MM.1S (cell line): ENCODE data around the gene CTSW.

Experiments used
- DNase-seq: peaks from one replicate; pipeline ENCODE4 v3.0.0-alpha.2; 2015
- H2AFZ ChIP-seq: fragments of 300-600 bp; sonication (generic); 2 replicates; pipeline ENCODE4 v1.6.0; 2016; ENCODE audit warnings: antibody characterized with exemption, low read length
- H3F3A ChIP-seq: fragments of 300-600 bp; sonication (generic); 2 replicates; pipeline ENCODE4 v1.6.1; 2016; ENCODE audit warnings: mild to moderate bottlenecking, antibody characterized with exemption, low read length, moderate library complexity, mixed read lengths; ENCODE audit not compliant: insufficient read depth
- H3K27ac ChIP-seq: fragments of 300-600 bp; sonication (generic); 2 replicates; pipeline ENCODE4 v1.5.1; 2016; ENCODE audit warnings: mild to moderate bottlenecking, low read length
- H3K27me3 ChIP-seq: fragments of 300-600 bp; sonication (generic); replicated peaks from 2 replicates; pipeline ENCODE4 v1.6.0; 2016; ENCODE audit warnings: low read length; ENCODE audit not compliant: insufficient read depth
- H3K36me3 ChIP-seq: fragments of 300-600 bp; sonication (generic); replicated peaks from 2 replicates; pipeline ENCODE4 v1.6.1; 2016; ENCODE audit warnings: mild to moderate bottlenecking, low read length, mixed read lengths; ENCODE audit not compliant: insufficient read depth
- H3K4me1 ChIP-seq: fragments of 300-600 bp; sonication (generic); 2 replicates; pipeline ENCODE4 v1.6.1; 2016; ENCODE audit warnings: low read length, mixed read lengths
- H3K4me2 ChIP-seq: fragments of 300-600 bp; sonication (generic); 2 replicates; pipeline ENCODE4 v1.6.0; 2016; ENCODE audit warnings: low read depth, low read length
- H3K4me3 ChIP-seq: fragments of 300-600 bp; sonication (generic); 2 replicates; pipeline ENCODE4 v1.5.1; 2016; ENCODE audit warnings: low read length, mixed read lengths
- H3K79me2 ChIP-seq: fragments of 300-600 bp; sonication (generic); 2 replicates; pipeline ENCODE4 v1.6.1; 2016; ENCODE audit warnings: mixed run types, low read length, mixed read lengths
- H3K9ac ChIP-seq: fragments of 300-600 bp; sonication (generic); 2 replicates; pipeline ENCODE4 v1.6.1; 2016; ENCODE audit warnings: low read length, mixed read lengths
- H3K9me2 ChIP-seq: fragments of 300-600 bp; sonication (generic); replicated peaks from 2 replicates; pipeline ENCODE4 v1.6.1; 2016; ENCODE audit warnings: mild to moderate bottlenecking, low read length, mixed read lengths; ENCODE audit not compliant: insufficient read depth
- H3K9me3 ChIP-seq: fragments of 300-600 bp; sonication (generic); replicated peaks from 2 replicates; pipeline ENCODE4 v1.6.1; 2016; ENCODE audit warnings: mild to moderate bottlenecking, low read length, mixed read lengths; ENCODE audit not compliant: insufficient read depth
- H4K20me1 ChIP-seq: fragments of 300-600 bp; sonication (generic); 2 replicates; pipeline ENCODE4 v1.6.1; 2016; ENCODE audit warnings: mild to moderate bottlenecking, low read length, moderate library complexity, mixed read lengths; ENCODE audit not compliant: insufficient read depth
- EZH2 ChIP-seq: fragments of 300-600 bp; sonication (generic); optimal IDR thresholded peaks from 2 replicates; pipeline ENCODE3; 2017; ENCODE audit warnings: low read depth, mild to moderate bottlenecking, antibody characterized with exemption, low read length, mixed read lengths
- EZH2phosphoT487 ChIP-seq: fragments of 300-600 bp; sonication (generic); IDR thresholded peaks from 2 replicates; pipeline ENCODE4 v1.6.1; 2018; ENCODE audit warnings: antibody characterized with exemption, low read length
- TF ChIP-seq, protein P1 (sequence below): fragments of 300-600 bp; sonication (generic); IDR thresholded peaks from 2 replicates; pipeline ENCODE4 v1.5.1; 2016; ENCODE audit warnings: antibody characterized with exemption, low read length, mixed read lengths

CTSW gene

DNA sequence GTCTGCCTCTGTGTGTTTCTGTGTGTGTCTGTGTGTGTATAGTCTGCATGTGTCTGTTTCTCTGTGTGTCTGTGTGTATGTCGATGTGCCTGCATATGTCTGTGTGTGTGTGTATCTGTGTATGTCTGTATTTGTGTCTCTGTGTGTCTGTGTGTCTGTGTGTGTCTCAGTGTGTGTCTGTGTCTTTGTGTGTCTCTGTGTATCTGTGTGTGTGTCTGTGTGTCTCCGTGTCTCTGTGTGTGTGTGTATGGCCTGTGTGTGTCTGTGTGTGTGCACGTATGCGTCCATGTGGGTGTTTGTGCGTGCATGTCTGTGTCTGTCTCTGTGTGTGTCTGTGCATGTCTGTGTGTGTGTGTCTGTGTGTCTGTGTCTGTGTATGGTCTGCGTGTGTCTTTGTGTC lies 45.4 kb upstream of the CTSW start:
- H3K9me2 ChIP-seq, result no peaks in the 10 kb centered on the region
- no peak overlapping the region; the same call in 1 of the 2 replicates for H3K9ac ChIP-seq
- peaks cover 40% of the 10 kb centered on the region for H3K27me3 ChIP-seq
- H3K4me1 ChIP-seq, result peaks cover 4% of the 10 kb centered on the region; the same call in 1 of the 2 replicates
- peak overlapping the region; percentile 75 for H3K4me2 ChIP-seq
- no peaks in the 10 kb centered on the region for H3F3A ChIP-seq
- no peaks in the 10 kb centered on the region for H3K9me3 ChIP-seq
- no peaks in the 10 kb centered on the region for H3K79me2 ChIP-seq
- no peaks in the 10 kb centered on the region for H3K36me3 ChIP-seq
- no peak overlapping the region for H3K27ac ChIP-seq
- TF ChIP-seq, protein P1, sequence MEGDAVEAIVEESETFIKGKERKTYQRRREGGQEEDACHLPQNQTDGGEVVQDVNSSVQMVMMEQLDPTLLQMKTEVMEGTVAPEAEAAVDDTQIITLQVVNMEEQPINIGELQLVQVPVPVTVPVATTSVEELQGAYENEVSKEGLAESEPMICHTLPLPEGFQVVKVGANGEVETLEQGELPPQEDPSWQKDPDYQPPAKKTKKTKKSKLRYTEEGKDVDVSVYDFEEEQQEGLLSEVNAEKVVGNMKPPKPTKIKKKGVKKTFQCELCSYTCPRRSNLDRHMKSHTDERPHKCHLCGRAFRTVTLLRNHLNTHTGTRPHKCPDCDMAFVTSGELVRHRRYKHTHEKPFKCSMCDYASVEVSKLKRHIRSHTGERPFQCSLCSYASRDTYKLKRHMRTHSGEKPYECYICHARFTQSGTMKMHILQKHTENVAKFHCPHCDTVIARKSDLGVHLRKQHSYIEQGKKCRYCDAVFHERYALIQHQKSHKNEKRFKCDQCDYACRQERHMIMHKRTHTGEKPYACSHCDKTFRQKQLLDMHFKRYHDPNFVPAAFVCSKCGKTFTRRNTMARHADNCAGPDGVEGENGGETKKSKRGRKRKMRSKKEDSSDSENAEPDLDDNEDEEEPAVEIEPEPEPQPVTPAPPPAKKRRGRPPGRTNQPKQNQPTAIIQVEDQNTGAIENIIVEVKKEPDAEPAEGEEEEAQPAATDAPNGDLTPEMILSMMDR, result no peak
- TF ChIP-seq EZH2, result no peak
- no peak for TF ChIP-seq EZH2phosphoT487
- H3K4me3 ChIP-seq, result peak overlapping the region; percentile 40
- no peak for DNase-seq
- H4K20me1 ChIP-seq, result no peaks in the 10 kb centered on the region
- peak overlapping the region; percentile 70 for H2AFZ ChIP-seq

DNA sequence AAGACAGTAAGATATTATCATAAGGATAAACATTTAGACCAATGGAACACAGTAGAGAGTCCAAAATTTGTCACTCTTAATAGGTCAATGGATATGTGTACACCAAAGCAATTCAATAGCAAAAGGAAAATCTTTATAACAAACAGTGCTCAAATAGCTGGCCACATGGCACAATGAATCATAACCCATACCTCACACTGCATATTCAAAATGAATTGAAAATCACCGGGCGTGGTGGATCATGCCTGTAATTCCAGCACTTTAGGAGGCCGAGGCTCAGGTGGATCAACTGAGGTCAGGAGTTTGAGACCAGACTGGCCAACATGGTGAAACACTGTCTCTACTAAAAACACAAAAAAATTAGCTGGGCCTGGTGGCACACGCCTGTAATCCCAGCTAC lies 37.5 kb upstream of the CTSW start:
- H3K27ac ChIP-seq, result no peak overlapping the region
- H3K9me2 ChIP-seq, result no peaks in the 10 kb centered on the region
- no peak overlapping the region for H2AFZ ChIP-seq
- H3K27me3 ChIP-seq, result no peaks in the 10 kb centered on the region
- H3K9me3 ChIP-seq, result no peaks in the 10 kb centered on the region
- H3K36me3 ChIP-seq, result no peaks in the 10 kb centered on the region
- no peak overlapping the region for H3K4me3 ChIP-seq
- no peaks in the 10 kb centered on the region for H4K20me1 ChIP-seq
- no peak overlapping the region for H3K4me2 ChIP-seq
- no peak for DNase-seq
- no peak overlapping the region for H3K9ac ChIP-seq
- H3F3A ChIP-seq, result no peaks in the 10 kb centered on the region
- no peaks in the 10 kb centered on the region for H3K79me2 ChIP-seq
- TF ChIP-seq, protein P1, result no peak
- TF ChIP-seq EZH2, result no peak
- TF ChIP-seq EZH2phosphoT487, result no peak
- H3K4me1 ChIP-seq, result no peaks in the 10 kb centered on the region

DNA sequence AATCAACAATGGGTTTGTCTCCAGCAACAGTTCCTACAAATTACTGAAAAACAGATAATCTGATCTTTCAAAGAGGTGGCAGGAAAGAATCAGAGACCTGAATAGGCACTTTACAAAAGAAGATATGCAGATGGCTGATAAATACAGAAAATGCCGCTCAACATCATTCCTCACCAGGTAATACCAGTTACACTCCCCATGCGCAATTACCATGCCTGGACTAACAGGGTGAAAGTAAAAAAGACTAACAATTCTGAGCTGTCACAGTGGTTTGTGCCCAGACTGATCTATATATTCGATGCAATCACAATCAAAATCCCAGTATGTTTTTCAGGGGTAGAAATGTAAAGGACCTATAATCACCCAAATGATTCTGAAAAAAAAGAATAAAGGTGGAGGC lies 35.8 kb upstream of the CTSW start:
- H4K20me1 ChIP-seq, result no peaks in the 10 kb centered on the region
- H3K4me1 ChIP-seq, result no peaks in the 10 kb centered on the region
- H3K27ac ChIP-seq, result no peak overlapping the region
- H3K79me2 ChIP-seq, result no peaks in the 10 kb centered on the region
- TF ChIP-seq EZH2 (no peak), EZH2phosphoT487 (no peak)
- TF ChIP-seq, protein P1, result no peak
- H3K9me3 ChIP-seq, result no peaks in the 10 kb centered on the region
- DNase-seq, result no peak
- H2AFZ ChIP-seq, result no peak overlapping the region
- H3K4me3 ChIP-seq, result no peak overlapping the region
- no peaks in the 10 kb centered on the region for H3F3A ChIP-seq
- H3K4me2 ChIP-seq, result no peak overlapping the region
- H3K9me2 ChIP-seq, result no peaks in the 10 kb centered on the region
- no peaks in the 10 kb centered on the region for H3K36me3 ChIP-seq
- H3K27me3 ChIP-seq, result no peaks in the 10 kb centered on the region
- H3K9ac ChIP-seq, result no peak overlapping the region
